B cell (primary cell): ENCODE data around the gene SEMA4C. TPM values are rescaled to one million over a fixed set of nuclear protein-coding genes. Genes with fewer than 3 reads are reported as not detected.

Source experiments
- ATAC-seq: fragments of 200-7000 bp; cut with Tn5 transposase; one replicate; pipeline ENCODE4 v1.10.0; 2021; ENCODE audit warnings: low read depth, mild to moderate bottlenecking, moderate number of reproducible peaks, moderate library complexity
- CTCF ChIA-PET: fragments of 350-600 bp; sonication (Branson Sonifier 250); formaldehyde crosslinking; loops from one replicate; lab custom pipeline; 2021; ENCODE audit warnings: antibody characterized with exemption, inconsistent platforms; lab: Charles Lee
- POLR2A ChIA-PET: fragments of 350-600 bp; sonication (Branson Sonifier 250); formaldehyde crosslinking; loops from one replicate; lab custom pipeline; 2021; ENCODE audit warnings: antibody characterized with exemption; lab: Charles Lee
- DNase-seq: peaks from one replicate; pipeline ENCODE4 v3.0.0; 2013
- H2AFZ ChIP-seq: 2 replicates; pipeline ENCODE4 v1.6.1; 2012; ENCODE audit warnings: mild to moderate bottlenecking, low read depth, low read length; ENCODE audit not compliant: insufficient read depth, poor library complexity, severe bottlenecking
- H3K27ac ChIP-seq, 2 donors: 1 replicate in 1 of 2; 2 replicates in 1 of 2; pipeline ENCODE4 v1.5.1; 2012 to 2013; ENCODE audit warnings: low read length in 2 of 2, mild to moderate bottlenecking in 2 of 2, moderate library complexity in 1 of 2
- H3K27me3 ChIP-seq, 4 experiments: fragments of 200-600 bp in 1 of 4; sonication (generic) in 1 of 4; replicated peaks in 1 of 4; 1 replicate in 2 of 4; 2 replicates in 2 of 4; pipeline versions ENCODE4 v1.6.1 to v1.7.0; 2013 to 2016; ENCODE audit warnings: low read length in 3 of 4, mild to moderate bottlenecking in 2 of 4, mixed read lengths in 1 of 4, moderate library complexity in 1 of 4; ENCODE audit not compliant: insufficient read depth in 4 of 4, control insufficient read depth in 3 of 4; ENCODE audit errors: control extremely low read depth in 1 of 4
- H3K36me3 ChIP-seq, 2 experiments: replicated peaks in 1 of 2; 1 replicate in 1 of 2; 2 replicates in 1 of 2; pipeline versions ENCODE4 v1.6.1 to v1.7.1; 2013; ENCODE audit warnings: low read length in 1 of 2; ENCODE audit not compliant: insufficient read depth in 2 of 2, control insufficient read depth in 1 of 2; ENCODE audit errors: control extremely low read depth in 1 of 2, extremely low read depth in 1 of 2
- H3K4me1 ChIP-seq, 2 donors: fragments of 200-600 bp in 1 of 2; sonication (generic) in 1 of 2; 1 replicate in 1 of 2; 2 replicates in 1 of 2; pipeline versions ENCODE4 v1.5.1 to v1.6.1; 2013 to 2017; ENCODE audit warnings: low read length in 2 of 2; ENCODE audit not compliant: control insufficient read depth in 2 of 2, insufficient read depth in 2 of 2
- H3K4me2 ChIP-seq: replicated peaks from 2 replicates; pipeline ENCODE3; 2012; ENCODE audit warnings: mild to moderate bottlenecking, low read depth, low read length; ENCODE audit not compliant: poor library complexity, severe bottlenecking
- H3K4me3 ChIP-seq, 5 experiments: fragments of 200-600 bp in 1 of 5; sonication (generic) in 1 of 5; 1 replicate in 3 of 5; 2 replicates in 2 of 5; pipeline versions ENCODE4 v1.5.1 to v1.7.0; 2011 to 2016; ENCODE audit warnings: low read length in 4 of 5, mild to moderate bottlenecking in 4 of 5, low read depth in 2 of 5, control low read depth in 1 of 5, moderate library complexity in 1 of 5; ENCODE audit not compliant: insufficient read depth in 1 of 5; ENCODE audit errors: control extremely low read depth in 1 of 5, extremely low read depth in 1 of 5
- H3K79me2 ChIP-seq: fragments of 200-600 bp; sonication (generic); one replicate; pipeline ENCODE4 v1.6.0; 2016; ENCODE audit warnings: low read length; ENCODE audit not compliant: control insufficient read depth, insufficient read depth
- H3K9ac ChIP-seq: fragments of 200-600 bp; sonication (generic); 2 replicates; pipeline ENCODE4 v1.6.1; 2017; ENCODE audit warnings: mild to moderate bottlenecking, low read length, moderate library complexity
- H3K9me3 ChIP-seq, 3 donors: one replicate each; pipeline versions ENCODE4 v1.6.1 to v1.7.1; 2013; ENCODE audit warnings: low read length in 2 of 3; ENCODE audit not compliant: control insufficient read depth in 2 of 3, insufficient read depth in 1 of 3; ENCODE audit errors: control extremely low read depth in 1 of 3
- H4K20me1 ChIP-seq: 2 replicates; pipeline ENCODE4 v1.6.0; 2012; ENCODE audit warnings: mild to moderate bottlenecking, low read length; ENCODE audit not compliant: insufficient read depth, control insufficient read depth, poor library complexity, severe bottlenecking
- H3K27ac Mint-ChIP-seq: one replicate; pipeline ENCODE4 v1.8.0; 2021; ENCODE audit warnings: mixed read lengths
- H3K27me3 Mint-ChIP-seq: one replicate; pipeline ENCODE4 v1.8.0; 2021; ENCODE audit warnings: mixed read lengths
- H3K4me1 Mint-ChIP-seq: one replicate; pipeline ENCODE4 v1.8.0; 2021; ENCODE audit warnings: mixed read lengths
- H3K4me3 Mint-ChIP-seq: one replicate; pipeline ENCODE4 v1.8.0; 2021; ENCODE audit warnings: mixed read lengths
- H3K9me3 Mint-ChIP-seq: one replicate; pipeline ENCODE4 v1.8.0; 2022; ENCODE audit warnings: mixed read lengths; ENCODE audit not compliant: insufficient read depth
- EZH2 ChIP-seq: IDR thresholded peaks from 2 replicates; pipeline ENCODE4 v1.6.1; 2012; ENCODE audit warnings: borderline replicate concordance, low read depth, mild to moderate bottlenecking, moderate library complexity, low read length; ENCODE audit not compliant: insufficient read depth, poor library complexity, severe bottlenecking
- WGBS: methylation state at CpG from one replicate; pipeline ENCODE4 v1.1.5; 2013; ENCODE audit warnings: missing lambda C conversion rate; ENCODE audit not compliant: insufficient coverage; 5-methylcytosine and 5-hydroxymethylcytosine counted together
- intact Hi-C: fragments of 100-400 bp; cut with micrococcal nuclease; formaldehyde crosslinking; loops from one replicate; pipeline ENCODE4 v1.10.0; 2022
- polyA plus RNA-seq: library from polyadenylated mRNA; depleted of rRNA; stranded (reverse); fragments of >200 nt; gene quantifications from 2 replicates; pipeline ENCODE4 v1.2.3, GENCODE V29; 2012
- total RNA-seq, 2 donors: library from RNA; stranded (reverse); fragments of 120-200 nt in 1 of 2; gene quantifications; 1 replicate in 1 of 2; 2 replicates in 1 of 2; pipeline versions ENCODE4 v1.2.3 to v1.2.4, GENCODE V29; 2013 to 2022
- TF ChIP-seq, protein P1 (sequence below): fragments of 200-600 bp; IDR thresholded peaks from one replicate; pipeline ENCODE4 v1.8.0; 2022; ENCODE audit warnings: antibody characterized with exemption, mild to moderate bottlenecking

The SEMA4C gene
- total and polyA plus RNA-seq, 2 donors (not counting 1 experiment from before 2014, with no cell fraction given): 0.28 to 0.94 TPM

DNA sequence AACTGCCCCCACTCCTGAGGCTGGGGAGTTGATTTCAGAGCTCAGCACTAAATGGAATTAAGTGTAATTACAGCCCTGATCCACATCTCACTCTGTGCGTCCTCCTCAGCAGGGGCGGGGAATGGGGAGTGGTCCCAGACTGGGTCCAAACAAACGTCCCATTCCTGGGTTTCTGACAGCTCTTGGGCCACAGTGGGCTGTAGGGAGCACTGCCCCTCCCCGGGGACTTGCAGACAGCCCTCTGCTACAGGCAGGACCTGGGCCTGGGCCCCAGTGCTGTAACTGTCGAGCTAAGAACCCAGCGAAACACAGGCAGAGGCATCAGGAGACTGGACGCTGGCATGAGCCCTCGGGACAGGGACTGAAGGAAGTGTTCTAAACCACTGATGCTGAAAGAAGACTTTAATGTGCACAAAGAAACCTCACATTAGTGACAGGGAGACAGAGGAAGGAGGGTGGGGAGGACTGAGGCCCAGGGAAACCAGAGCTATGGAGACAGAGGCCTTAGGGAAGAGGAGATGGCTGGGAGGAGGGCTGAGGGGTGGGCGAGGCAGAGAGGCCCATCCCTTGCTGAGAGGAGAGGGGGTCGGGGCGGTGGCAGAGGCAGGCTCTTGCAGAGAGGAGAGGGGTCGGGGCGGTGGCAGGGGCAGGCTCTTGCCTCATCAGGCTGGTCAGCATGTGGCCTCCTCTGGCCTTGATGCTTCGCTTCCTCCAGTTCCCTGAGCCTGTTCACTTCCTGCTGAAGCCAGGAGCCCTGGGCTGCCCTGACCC is 5.8 kb upstream of the SEMA4C start:
- no peak overlapping the region for H3K27ac ChIP-seq
- intact Hi-C loops: no loop called here

More for the DNA sequence above, 5.8 kb upstream of the SEMA4C start:
- ATAC-seq (no peak), DNase-seq (no peak)
- H3K27me3 ChIP-seq: peaks cover 0 to 12% (median 2%) of the 10 kb centered on the region in 4 experiments
- no peaks in the 10 kb centered on the region for H3K36me3 ChIP-seq
- POLR2A ChIA-PET: no interaction called here
- H3K9me3 Mint-ChIP-seq: no peaks in the 10 kb centered on the region
- peak overlapping the region; percentile 29 for H3K4me3 Mint-ChIP-seq
- no peaks in the 10 kb centered on the region for H3K9me3 ChIP-seq
- no peak overlapping the region for H2AFZ ChIP-seq
- CTCF ChIA-PET: interaction anchor here (1.3 kb wide), 1 partner anchor 75 kb away, joined by 5 read pairs; no protein-coding TSS in a partner anchor
- H3K79me2 ChIP-seq: no peaks in the 10 kb centered on the region
- WGBS: 93% methylated on average over 12 of the region's 14 CpGs
- H3K4me1 Mint-ChIP-seq: peaks cover 20% of the 10 kb centered on the region
- H3K4me1 ChIP-seq: peaks cover 19 to 23% of the 10 kb centered on the region in 2 donors
- peaks cover 9% of the 10 kb centered on the region for H3K27me3 Mint-ChIP-seq
- no peak overlapping the region for H3K27ac Mint-ChIP-seq
- no peaks in the 10 kb centered on the region for H4K20me1 ChIP-seq
- H3K4me2 ChIP-seq: no peak overlapping the region
- H3K4me3 ChIP-seq: no peak overlapping the region
- no peak overlapping the region for H3K9ac ChIP-seq
- TF ChIP-seq, protein P1, sequence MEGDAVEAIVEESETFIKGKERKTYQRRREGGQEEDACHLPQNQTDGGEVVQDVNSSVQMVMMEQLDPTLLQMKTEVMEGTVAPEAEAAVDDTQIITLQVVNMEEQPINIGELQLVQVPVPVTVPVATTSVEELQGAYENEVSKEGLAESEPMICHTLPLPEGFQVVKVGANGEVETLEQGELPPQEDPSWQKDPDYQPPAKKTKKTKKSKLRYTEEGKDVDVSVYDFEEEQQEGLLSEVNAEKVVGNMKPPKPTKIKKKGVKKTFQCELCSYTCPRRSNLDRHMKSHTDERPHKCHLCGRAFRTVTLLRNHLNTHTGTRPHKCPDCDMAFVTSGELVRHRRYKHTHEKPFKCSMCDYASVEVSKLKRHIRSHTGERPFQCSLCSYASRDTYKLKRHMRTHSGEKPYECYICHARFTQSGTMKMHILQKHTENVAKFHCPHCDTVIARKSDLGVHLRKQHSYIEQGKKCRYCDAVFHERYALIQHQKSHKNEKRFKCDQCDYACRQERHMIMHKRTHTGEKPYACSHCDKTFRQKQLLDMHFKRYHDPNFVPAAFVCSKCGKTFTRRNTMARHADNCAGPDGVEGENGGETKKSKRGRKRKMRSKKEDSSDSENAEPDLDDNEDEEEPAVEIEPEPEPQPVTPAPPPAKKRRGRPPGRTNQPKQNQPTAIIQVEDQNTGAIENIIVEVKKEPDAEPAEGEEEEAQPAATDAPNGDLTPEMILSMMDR: no peak
- no peak for TF ChIP-seq EZH2
